ENCODE measurements around the gene GBP1.
"Not testable (repeated sequence)": the region's sequence is repeated elsewhere in the genome, so short reads cannot be mapped to it uniquely, and the experiment has no call there.

Gene GBP1

GRCh38 chr1:89041119-89041641, 23.8 kb downstream of the GBP1 start:
- Histone ChIP-seq H3K9ac (ENCODE audit: low read depth, low read length) (no peak overlapping the region), H3K4me1 (ENCODE audit: control insufficient read depth, insufficient read depth, low read length) (no peaks in the 10 kb centered on the region), H3K27me3 (ENCODE audit: control insufficient read depth, insufficient read depth, low read length) (no peaks in the 10 kb centered on the region), H3K4me3 (ENCODE audit: low read depth, low read length) (no peak overlapping the region), H3K36me3 (ENCODE audit: control insufficient read depth, insufficient read depth, low read length) (no peaks in the 10 kb centered on the region), H3K27ac (ENCODE audit: low read depth, low read length) (no peak overlapping the region), H3K9me3 (ENCODE audit: control insufficient read depth, insufficient read depth, low read length) (peaks cover 8% of the 10 kb centered on the region; the same call in 1 of the 2 replicates)

GRCh38 chr1:89040315-89040626, 24.7 kb downstream of the GBP1 start:
- H3K4me3 ChIP-seq (ENCODE audit: low read depth, low read length): no peak overlapping the region
- no peaks in the 10 kb centered on the region for H3K4me1 ChIP-seq (ENCODE audit: control insufficient read depth, insufficient read depth, low read length)
- H3K9me3 ChIP-seq (ENCODE audit: control insufficient read depth, insufficient read depth, low read length): peaks cover 9% of the 10 kb centered on the region; the same call in 1 of the 2 replicates
- H3K27me3 ChIP-seq (ENCODE audit: control insufficient read depth, insufficient read depth, low read length): no peaks in the 10 kb centered on the region
- H3K27ac ChIP-seq (ENCODE audit: low read depth, low read length): no peak overlapping the region
- H3K36me3 ChIP-seq (ENCODE audit: control insufficient read depth, insufficient read depth, low read length): no peaks in the 10 kb centered on the region
- no peak overlapping the region for H3K9ac ChIP-seq (ENCODE audit: low read depth, low read length)

GRCh38 chr1:89037186-89037585, 27.8 kb downstream of the GBP1 start:
- H3K4me1 ChIP-seq (ENCODE audit: control insufficient read depth, insufficient read depth, low read length): no peaks in the 10 kb centered on the region

GRCh38 chr1:89035080-89035479, 29.9 kb downstream of the GBP1 start:
- no peaks in the 10 kb centered on the region for H3K27me3 ChIP-seq (ENCODE audit: control insufficient read depth, insufficient read depth, low read length)
- no peak overlapping the region for H3K9ac ChIP-seq (ENCODE audit: low read depth, low read length)
- no peak overlapping the region for H3K27ac ChIP-seq (ENCODE audit: low read depth, low read length)
- no peaks in the 10 kb centered on the region for H3K36me3 ChIP-seq (ENCODE audit: control insufficient read depth, insufficient read depth, low read length)
- no peak overlapping the region for H3K4me3 ChIP-seq (ENCODE audit: low read depth, low read length)
- H3K4me1 ChIP-seq (ENCODE audit: control insufficient read depth, insufficient read depth, low read length): no peaks in the 10 kb centered on the region
- peaks cover 16% of the 10 kb centered on the region; the same call in 1 of the 2 replicates for H3K9me3 ChIP-seq (ENCODE audit: control insufficient read depth, insufficient read depth, low read length)

More at GRCh38 chr1:89037186-89037585, 27.8 kb downstream of the GBP1 start:
- no peaks in the 10 kb centered on the region for H3K27me3 ChIP-seq (ENCODE audit: control insufficient read depth, insufficient read depth, low read length)
- no peaks in the 10 kb centered on the region for H3K36me3 ChIP-seq (ENCODE audit: control insufficient read depth, insufficient read depth, low read length)
- H3K9ac ChIP-seq (ENCODE audit: low read depth, low read length): no peak overlapping the region
- H3K4me3 ChIP-seq (ENCODE audit: low read depth, low read length): no peak overlapping the region
- H3K9me3 ChIP-seq (ENCODE audit: control insufficient read depth, insufficient read depth, low read length): peaks cover 16% of the 10 kb centered on the region; the same call in 1 of the 2 replicates
- H3K27ac ChIP-seq (ENCODE audit: low read depth, low read length): no peak overlapping the region

- not testable (repeated sequence) for H3K4me3 ChIP-seq (ENCODE audit: low read depth, low read length); H3K36me3 ChIP-seq (ENCODE audit: control insufficient read depth, insufficient read depth, low read length); H3K27me3 ChIP-seq (ENCODE audit: control insufficient read depth, insufficient read depth, low read length); H3K4me1 ChIP-seq (ENCODE audit: control insufficient read depth, insufficient read depth, low read length); H3K27ac ChIP-seq (ENCODE audit: low read depth, low read length); H3K9ac ChIP-seq (ENCODE audit: low read depth, low read length)
- peaks cover 16% of the 10 kb centered on the region; the same call in 1 of the 2 replicates for H3K9me3 ChIP-seq (ENCODE audit: control insufficient read depth, insufficient read depth, low read length)
Measured at GRCh38 chr1:89034004-89034403, 31.0 kb downstream of the GBP1 start.

GRCh38 chr1:89029051-89029450, 36.0 kb downstream of the GBP1 start:
- not testable (repeated sequence) for H3K9ac ChIP-seq (ENCODE audit: low read depth, low read length)

GRCh38 chr1:89025928-89026327, 39.1 kb downstream of the GBP1 start:
- Histone ChIP-seq H3K27me3 (ENCODE audit: control insufficient read depth, insufficient read depth, low read length) (no peaks in the 10 kb centered on the region), H3K4me3 (ENCODE audit: low read depth, low read length) (no peak overlapping the region), H3K27ac (ENCODE audit: low read depth, low read length) (no peak overlapping the region)

More at GRCh38 chr1:89029051-89029450, 36.0 kb downstream of the GBP1 start:
- not testable (repeated sequence) for H3K36me3 ChIP-seq (ENCODE audit: control insufficient read depth, insufficient read depth, low read length); H3K4me1 ChIP-seq (ENCODE audit: control insufficient read depth, insufficient read depth, low read length); H3K4me3 ChIP-seq (ENCODE audit: low read depth, low read length); H3K9me3 ChIP-seq (ENCODE audit: control insufficient read depth, insufficient read depth, low read length); H3K27me3 ChIP-seq (ENCODE audit: control insufficient read depth, insufficient read depth, low read length); H3K27ac ChIP-seq (ENCODE audit: low read depth, low read length)

GRCh38 chr1:89023026-89023425, 42.0 kb downstream of the GBP1 start:
- Histone ChIP-seq H3K36me3 (ENCODE audit: control insufficient read depth, insufficient read depth, low read length) (no peaks in the 10 kb centered on the region), H3K4me1 (ENCODE audit: control insufficient read depth, insufficient read depth, low read length) (peaks cover 13% of the 10 kb centered on the region), H3K9me3 (ENCODE audit: control insufficient read depth, insufficient read depth, low read length) (no peaks in the 10 kb centered on the region), H3K27ac (ENCODE audit: low read depth, low read length) (no peak overlapping the region), H3K9ac (ENCODE audit: low read depth, low read length) (no peak overlapping the region), H3K27me3 (ENCODE audit: control insufficient read depth, insufficient read depth, low read length) (no peaks in the 10 kb centered on the region), H3K4me3 (ENCODE audit: low read depth, low read length) (no peak overlapping the region)

More at GRCh38 chr1:89025928-89026327, 39.1 kb downstream of the GBP1 start:
- Histone ChIP-seq H3K4me1 (ENCODE audit: control insufficient read depth, insufficient read depth, low read length) (peaks cover 13% of the 10 kb centered on the region), H3K9me3 (ENCODE audit: control insufficient read depth, insufficient read depth, low read length) (no peaks in the 10 kb centered on the region), H3K36me3 (ENCODE audit: control insufficient read depth, insufficient read depth, low read length) (no peaks in the 10 kb centered on the region), H3K9ac (ENCODE audit: low read depth, low read length) (no peak overlapping the region)

GRCh38 chr1:89022167-89022959, 42.6 kb downstream of the GBP1 start, which contains the start of gene GBP3:
TSS of gene GBP3 (minus strand) at chr1:89022866. CDS start at chr1:89020721, 2,145 bp downstream.
- no peaks in the 10 kb centered on the region for H3K27me3 ChIP-seq (ENCODE audit: control insufficient read depth, insufficient read depth, low read length)
- peak within 1 kb of the TSS; percentile 10 for H3K27ac ChIP-seq (ENCODE audit: low read depth, low read length)
- H3K4me3 ChIP-seq (ENCODE audit: low read depth, low read length): no peak within 1 kb of the TSS
- H3K36me3 ChIP-seq (ENCODE audit: control insufficient read depth, insufficient read depth, low read length): no peaks in the 10 kb centered on the region
- H3K4me1 ChIP-seq (ENCODE audit: control insufficient read depth, insufficient read depth, low read length): peaks cover 13% of the 10 kb centered on the region
- no peaks in the 10 kb centered on the region for H3K9me3 ChIP-seq (ENCODE audit: control insufficient read depth, insufficient read depth, low read length)
- H3K9ac ChIP-seq (ENCODE audit: low read depth, low read length): no peak within 1 kb of the TSS

GRCh38 chr1:89018318-89018717, 46.7 kb downstream of the GBP1 start:
- not testable (repeated sequence) for H3K36me3 ChIP-seq (ENCODE audit: control insufficient read depth, insufficient read depth, low read length); H3K4me3 ChIP-seq (ENCODE audit: low read depth, low read length); H3K9me3 ChIP-seq (ENCODE audit: control insufficient read depth, insufficient read depth, low read length)

GRCh38 chr1:89008511-89008910, 56.5 kb downstream of the GBP1 start:
- Histone ChIP-seq H3K9ac (ENCODE audit: low read depth, low read length) (no peak overlapping the region), H3K4me1 (ENCODE audit: control insufficient read depth, insufficient read depth, low read length) (no peaks in the 10 kb centered on the region), H3K9me3 (ENCODE audit: control insufficient read depth, insufficient read depth, low read length) (no peaks in the 10 kb centered on the region), H3K4me3 (ENCODE audit: low read depth, low read length) (no peak overlapping the region), H3K27me3 (ENCODE audit: control insufficient read depth, insufficient read depth, low read length) (no peaks in the 10 kb centered on the region), H3K27ac (ENCODE audit: low read depth, low read length) (no peak overlapping the region), H3K36me3 (ENCODE audit: control insufficient read depth, insufficient read depth, low read length) (no peaks in the 10 kb centered on the region)

More at GRCh38 chr1:89018318-89018717, 46.7 kb downstream of the GBP1 start:
- peaks cover 13% of the 10 kb centered on the region for H3K4me1 ChIP-seq (ENCODE audit: control insufficient read depth, insufficient read depth, low read length)
- H3K9ac ChIP-seq (ENCODE audit: low read depth, low read length); H3K27me3 ChIP-seq (ENCODE audit: control insufficient read depth, insufficient read depth, low read length); H3K27ac ChIP-seq (ENCODE audit: low read depth, low read length): not testable (repeated sequence)
